Heart left ventricle (tissue), 13 donors: ENCODE data around the gene FMNL3.

Source experiments
- CTCF ChIP-seq, 12 donors: fragments of 200-600 bp; sonication (generic) in 4 of 12; IDR thresholded peaks; one replicate each; pipeline versions ENCODE4 v1.5.0 to v1.8.0; 2018 to 2022; ENCODE audit warnings: antibody characterized with exemption in 12 of 12, mild to moderate bottlenecking in 5 of 12
- POLR2A ChIP-seq, 2 donors: fragments of 450-650 bp; IDR thresholded peaks; one replicate each; pipeline ENCODE4 v1.6.1; 2017; ENCODE audit warnings: antibody characterized with exemption in 2 of 2, mild to moderate bottlenecking in 2 of 2, moderate library complexity in 2 of 2
- donor health status: ischemic (EF 13 %, LVEDD 7.1; RV severe dilation, severe dysfunction).
- donor health status: DM: no; HTN: yes; CAD: no.
- donor health status: DM: no; HTN: no; CAD: no.
- donor health status: ischemic (EF 25% LVEDD 6.9; RV normal size, moderate dysfunction).
- donor health status: ischemic (EF 25% LVEDD 5.7; RV mildly dilated, moderate dysfunction).
- donor health status: ischemic (EF 35%, LVEDD 5.7; RV mildly dilated, moderate dysfunction).
- donor health status: nonischemic (EF 11% LVEDD 7.7; RV severe dilation, severe dysfunction).
- donor health status: DM: yes; HTN: yes; CAD: no.
- donor health status: PGD.
- donor health status: ischemic (EF 29% LVEDD 5.4; RV normal size, mild dysfunction).
- donor health status: nonischemic (EF 23%, LVEDD 6.1; RV moderate dilation, normal function).

DNA sequence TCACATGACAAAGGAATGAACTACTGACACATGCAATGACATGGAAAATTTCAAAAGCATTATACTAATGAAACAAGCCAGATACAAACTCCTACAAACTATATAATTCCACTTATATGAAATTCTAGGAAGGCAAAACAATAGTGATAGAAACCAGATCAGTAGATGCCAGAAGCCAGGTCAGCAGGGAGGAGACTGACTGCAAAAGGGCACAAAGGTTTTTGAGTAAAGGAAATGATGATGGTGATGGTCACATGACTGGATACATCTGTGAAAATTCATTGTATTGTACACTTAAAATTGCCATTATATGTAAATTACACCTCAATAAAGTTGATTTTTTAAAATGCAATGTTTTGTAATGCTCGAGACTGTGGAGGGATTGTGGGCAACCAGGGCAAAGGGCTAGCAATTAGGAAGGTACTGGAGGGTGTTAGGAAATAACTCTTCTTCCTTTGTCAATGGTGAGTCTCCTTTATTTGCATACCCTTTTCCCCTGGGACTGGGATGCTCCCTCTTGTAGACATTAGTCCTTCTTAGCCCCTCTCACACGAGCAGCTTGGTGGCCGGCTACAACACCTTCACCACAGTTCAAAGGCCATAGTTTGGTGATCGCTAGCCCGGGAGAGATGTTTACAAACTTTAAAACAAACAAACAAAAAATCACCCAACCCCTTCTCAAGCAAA is 90.5 kb downstream of the FMNL3 start:
- TF ChIP-seq CTCF (IDR thresholded peaks at IDR 0.05) (no peak), POLR2A (IDR thresholded peaks at IDR 0.05) (no peak)
